H9 (cell line): Measurements from ENCODE around the gene POU6F2. TPM values are rescaled to one million over a fixed set of nuclear protein-coding genes. Genes with fewer than 3 reads are reported as not detected.

ENCODE experiments used
- DNase-seq: peaks from one replicate; pipeline ENCODE4 v3.0.0-alpha.2; 2017
- H2AFZ ChIP-seq: one replicate; pipeline ENCODE4 v1.6.1; 2013; ENCODE audit warnings: mild to moderate bottlenecking, low read length, control low read depth, moderate library complexity
- H2AK5ac ChIP-seq: 2 replicates; pipeline ENCODE4 v1.6.1; 2013; ENCODE audit warnings: low read length, control low read depth, mixed read lengths; ENCODE audit not compliant: insufficient read length
- H2BK120ac ChIP-seq: one replicate; pipeline ENCODE4 v1.6.1; 2013; ENCODE audit warnings: low read depth, mild to moderate bottlenecking, low read length, control low read depth, inconsistent platforms; ENCODE audit not compliant: poor library complexity, severe bottlenecking
- H2BK12ac ChIP-seq: 2 replicates; pipeline ENCODE4 v1.6.1; 2013; ENCODE audit warnings: low read length, control low read depth, mixed read lengths, low read depth; ENCODE audit not compliant: insufficient read length
- H2BK15ac ChIP-seq: 2 replicates; pipeline ENCODE4 v1.6.1; 2013; ENCODE audit warnings: low read depth, low read length, control low read depth
- H2BK20ac ChIP-seq: one replicate; pipeline ENCODE4 v1.6.1; 2013; ENCODE audit warnings: low read depth, mild to moderate bottlenecking, low read length, control low read depth, inconsistent platforms; ENCODE audit not compliant: poor library complexity, severe bottlenecking
- H2BK5ac ChIP-seq: 2 replicates; pipeline ENCODE4 v1.6.1; 2013; ENCODE audit warnings: low read length, control low read depth, mixed read lengths; ENCODE audit not compliant: insufficient read length
- H3K14ac ChIP-seq: 2 replicates; pipeline ENCODE4 v1.6.1; 2013; ENCODE audit warnings: low read length, control low read depth; ENCODE audit not compliant: insufficient read depth
- H3K18ac ChIP-seq: 2 replicates; pipeline ENCODE4 v1.6.1; 2013; ENCODE audit warnings: low read depth, mild to moderate bottlenecking, mixed read lengths, low read length, control low read depth; ENCODE audit not compliant: insufficient read length
- H3K23ac ChIP-seq: 2 replicates; pipeline ENCODE4 v1.6.1; 2013; ENCODE audit warnings: low read length, control low read depth, mixed read lengths, low read depth; ENCODE audit not compliant: insufficient read length
- H3K23me2 ChIP-seq: 2 replicates; pipeline ENCODE4 v1.6.1; 2013; ENCODE audit warnings: low read depth, mild to moderate bottlenecking, mixed read lengths, low read length, control low read depth; ENCODE audit not compliant: insufficient read length, poor library complexity, severe bottlenecking
- H3K27ac ChIP-seq: 2 replicates; pipeline ENCODE4 v1.5.1; 2013; ENCODE audit warnings: low read length, control low read depth, mixed read lengths, low read depth; ENCODE audit not compliant: insufficient read length
- H3K27me3 ChIP-seq: 2 replicates; pipeline ENCODE4 v1.6.1; 2013; ENCODE audit warnings: low read length, control low read depth, inconsistent platforms; ENCODE audit not compliant: insufficient read depth
- H3K4ac ChIP-seq: 2 replicates; pipeline ENCODE4 v1.6.1; 2013; ENCODE audit warnings: low read depth, mild to moderate bottlenecking, control low read depth, inconsistent platforms, low read length, moderate library complexity
- H3K4me1 ChIP-seq: 2 replicates; pipeline ENCODE4 v1.6.1; 2013; ENCODE audit warnings: low read length, control low read depth, inconsistent platforms; ENCODE audit not compliant: insufficient read depth
- H3K4me2 ChIP-seq: 2 replicates; pipeline ENCODE4 v1.6.1; 2013; ENCODE audit warnings: low read length, control low read depth, mixed read lengths; ENCODE audit not compliant: insufficient read length, insufficient read depth
- H3K56ac ChIP-seq: 2 replicates; pipeline ENCODE4 v1.6.1; 2013; ENCODE audit warnings: low read depth, mild to moderate bottlenecking, mixed read lengths, low read length, control low read depth; ENCODE audit not compliant: insufficient read length
- H3K79me1 ChIP-seq: 2 replicates; pipeline ENCODE4 v1.6.1; 2013; ENCODE audit warnings: low read depth, mild to moderate bottlenecking, moderate library complexity, low read length, control low read depth, inconsistent platforms; ENCODE audit not compliant: insufficient read depth, poor library complexity, severe bottlenecking
- H3K79me2 ChIP-seq: 2 replicates; pipeline ENCODE4 v1.6.1; 2013; ENCODE audit warnings: low read length, control low read depth, inconsistent platforms; ENCODE audit not compliant: insufficient read depth
- H3K9ac ChIP-seq: 2 replicates; pipeline ENCODE4 v1.6.1; 2013; ENCODE audit warnings: low read length, control low read depth, mixed read lengths; ENCODE audit not compliant: insufficient read length; ENCODE audit errors: extremely low read depth
- H3K9me3 ChIP-seq: one replicate; pipeline ENCODE4 v1.6.1; 2013; ENCODE audit warnings: low read depth, low read length, inconsistent platforms; ENCODE audit not compliant: control insufficient read depth
- H3T11ph ChIP-seq: one replicate; pipeline ENCODE4 v1.6.1; 2013; ENCODE audit warnings: mild to moderate bottlenecking, low read length, control low read depth, inconsistent platforms
- H4K20me1 ChIP-seq: one replicate; pipeline ENCODE4 v1.6.1; 2013; ENCODE audit not compliant: control insufficient read depth, insufficient read length, insufficient read depth
- H4K5ac ChIP-seq: 2 replicates; pipeline ENCODE4 v1.6.1; 2013; ENCODE audit warnings: low read depth, mild to moderate bottlenecking, mixed read lengths, low read length, control low read depth; ENCODE audit not compliant: insufficient read length
- H4K8ac ChIP-seq: replicated peaks from 2 replicates; pipeline ENCODE4 v1.6.1; 2013; ENCODE audit warnings: low read length, control low read depth, mixed read lengths, low read depth; ENCODE audit not compliant: insufficient read length
- H4K91ac ChIP-seq: 2 replicates; pipeline ENCODE4 v1.6.1; 2013; ENCODE audit warnings: low read depth, mild to moderate bottlenecking, moderate library complexity, mixed read lengths, low read length, control low read depth; ENCODE audit not compliant: insufficient read length
- H3K27ac Mint-ChIP-seq, 3 experiments: 2 replicates in 2 of 3; 3 replicates in 1 of 3; pipeline ENCODE4 v1.8.0; 2020 to 2021; ENCODE audit warnings: mixed read lengths in 3 of 3, mild to moderate bottlenecking in 1 of 3, moderate library complexity in 1 of 3
- H3K27me3 Mint-ChIP-seq: 2 replicates; pipeline ENCODE4 v1.8.0; 2021; ENCODE audit warnings: low read depth, mild to moderate bottlenecking, moderate library complexity, mixed read lengths
- H3K36me3 Mint-ChIP-seq, 3 experiments: 2 replicates in 2 of 3; 3 replicates in 1 of 3; pipeline ENCODE4 v1.8.0; 2020 to 2021; ENCODE audit warnings: low read depth in 3 of 3, mixed read lengths in 3 of 3; ENCODE audit not compliant: insufficient read depth in 1 of 3
- H3K4me1 Mint-ChIP-seq, 2 experiments: 2 replicates each; pipeline ENCODE4 v1.8.0; 2020; ENCODE audit warnings: mixed read lengths in 2 of 2
- H3K4me3 Mint-ChIP-seq, 2 experiments: 2 replicates in 1 of 2; 3 replicates in 1 of 2; pipeline ENCODE4 v1.8.0; 2020 to 2021; ENCODE audit warnings: mild to moderate bottlenecking in 2 of 2, mixed read lengths in 2 of 2, moderate library complexity in 1 of 2
- H3K9me3 Mint-ChIP-seq, 2 experiments: 2 replicates in 1 of 2; 3 replicates in 1 of 2; pipeline ENCODE4 v1.8.0; 2020; ENCODE audit warnings: mild to moderate bottlenecking in 2 of 2, mixed read lengths in 2 of 2, moderate library complexity in 1 of 2
- WGBS: extraction: QIAGEN DNeasy Blood & Tissue Kit; methylation state at CpG from one replicate; pipeline ENCODE4 v1.1.7; 2013; ENCODE audit warnings: missing lambda C conversion rate, low lambda C conversion rate, mixed read lengths; ENCODE audit not compliant: insufficient read length; ENCODE audit errors: extremely low coverage; 5-methylcytosine and 5-hydroxymethylcytosine counted together
- total RNA-seq: library from RNA; stranded (reverse); gene quantifications from 2 replicates; pipeline ENCODE4 v1.2.1, GENCODE V29; 2021
- TF ChIP-seq, protein P1 (sequence below): fragments of 200-600 bp; sonication (generic); conservative IDR thresholded peaks from 3 replicates; pipeline ENCODE4 v1.8.0; 2021; ENCODE audit warnings: antibody characterized with exemption, mild to moderate bottlenecking

Gene POU6F2
- total RNA-seq, 1 experiment from 2014 or later = 1.9 TPM

DNA sequence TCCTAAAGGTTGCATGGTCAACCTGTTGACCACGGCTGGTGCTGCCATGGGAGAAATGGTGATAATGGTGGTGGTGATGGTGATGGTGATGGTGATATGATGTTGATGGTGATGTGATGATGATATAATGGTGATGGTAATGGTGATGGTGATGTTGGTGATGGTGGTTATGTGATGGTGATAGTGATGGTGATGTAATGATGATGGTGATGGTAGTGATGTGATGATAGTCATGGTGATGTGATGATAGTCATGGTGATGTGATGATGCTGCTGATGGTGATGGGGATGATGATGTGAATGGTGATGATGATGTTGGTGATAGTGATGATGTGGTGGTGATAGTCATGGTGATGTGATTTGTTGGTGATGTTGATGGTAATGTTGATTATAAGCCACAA, 23.9 kb downstream of the POU6F2 start:
- Histone ChIP-seq H3T11ph (no peak overlapping the region), H4K20me1 (peaks cover 2% of the 10 kb centered on the region), H4K8ac (no peak overlapping the region), H2BK5ac (no peak overlapping the region), H3K23me2 (no peaks in the 10 kb centered on the region), H3K9me3 (no peaks in the 10 kb centered on the region), H3K27me3 (no peaks in the 10 kb centered on the region), H3K4me1 (no peaks in the 10 kb centered on the region; the same call in 1 of the 2 replicates), H3K23ac (no peak overlapping the region), H4K5ac (peak overlapping the region; percentile 6), H3K18ac (no peak overlapping the region), H3K4ac (no peak overlapping the region), H2BK20ac (no peak overlapping the region), H3K9ac (no peak overlapping the region), H3K79me2 (no peaks in the 10 kb centered on the region), H3K79me1 (no peaks in the 10 kb centered on the region), H2BK15ac (no peak overlapping the region), H2AK5ac (no peak overlapping the region), H3K56ac (no peak overlapping the region), H3K14ac (no peak overlapping the region), H3K4me2 (no peak overlapping the region), H4K91ac (no peak overlapping the region), H3K27ac (no peak overlapping the region), H2AFZ (no peak overlapping the region), H2BK12ac (no peak overlapping the region), H2BK120ac (no peak overlapping the region)
- no peaks in the 10 kb centered on the region for H3K9me3 Mint-ChIP-seq
- DNase-seq = no peak
- WGBS = no CpG with 5 or more reads among the region's 1 CpG
- H3K4me3 Mint-ChIP-seq = no peak overlapping the region
- H3K4me1 Mint-ChIP-seq = peaks cover 3 to 10% of the 10 kb centered on the region in 2 experiments; a peak in 3 of 4 replicates
- no peaks in the 10 kb centered on the region for H3K36me3 Mint-ChIP-seq
- TF ChIP-seq, protein P1, sequence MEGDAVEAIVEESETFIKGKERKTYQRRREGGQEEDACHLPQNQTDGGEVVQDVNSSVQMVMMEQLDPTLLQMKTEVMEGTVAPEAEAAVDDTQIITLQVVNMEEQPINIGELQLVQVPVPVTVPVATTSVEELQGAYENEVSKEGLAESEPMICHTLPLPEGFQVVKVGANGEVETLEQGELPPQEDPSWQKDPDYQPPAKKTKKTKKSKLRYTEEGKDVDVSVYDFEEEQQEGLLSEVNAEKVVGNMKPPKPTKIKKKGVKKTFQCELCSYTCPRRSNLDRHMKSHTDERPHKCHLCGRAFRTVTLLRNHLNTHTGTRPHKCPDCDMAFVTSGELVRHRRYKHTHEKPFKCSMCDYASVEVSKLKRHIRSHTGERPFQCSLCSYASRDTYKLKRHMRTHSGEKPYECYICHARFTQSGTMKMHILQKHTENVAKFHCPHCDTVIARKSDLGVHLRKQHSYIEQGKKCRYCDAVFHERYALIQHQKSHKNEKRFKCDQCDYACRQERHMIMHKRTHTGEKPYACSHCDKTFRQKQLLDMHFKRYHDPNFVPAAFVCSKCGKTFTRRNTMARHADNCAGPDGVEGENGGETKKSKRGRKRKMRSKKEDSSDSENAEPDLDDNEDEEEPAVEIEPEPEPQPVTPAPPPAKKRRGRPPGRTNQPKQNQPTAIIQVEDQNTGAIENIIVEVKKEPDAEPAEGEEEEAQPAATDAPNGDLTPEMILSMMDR = no peak
- no peaks in the 10 kb centered on the region for H3K27me3 Mint-ChIP-seq
- no peak overlapping the region for H3K27ac Mint-ChIP-seq
